ENCODE measurements around the gene RALGAPA2. TPM values are rescaled to one million over a fixed set of nuclear protein-coding genes. Genes with fewer than 3 reads are reported as not detected.

Gene RALGAPA2
- polyA plus RNA-seq, 2 of the 4 experiments (the other 2 are of a cell fraction), result 4.0 to 4.7 TPM

- FAIRE-seq (no peak), ATAC-seq (no peak), DNase-seq (ENCODE audit: low read depth in 1 of 2, low spot score in 1 of 2) (no peak)
- no peak for TF ChIP-seq POLR2A (IDR thresholded peaks at IDR 0.05; ENCODE audit: low read length)
- TF ChIP-seq MAZ (IDR thresholded peaks at IDR 0.05; ENCODE audit: borderline replicate concordance, low read depth, low read length), result no peak
- TF ChIP-seq CEBPB (IDR thresholded peaks at IDR 0.05), result no peak
- TF ChIP-seq, protein P1, sequence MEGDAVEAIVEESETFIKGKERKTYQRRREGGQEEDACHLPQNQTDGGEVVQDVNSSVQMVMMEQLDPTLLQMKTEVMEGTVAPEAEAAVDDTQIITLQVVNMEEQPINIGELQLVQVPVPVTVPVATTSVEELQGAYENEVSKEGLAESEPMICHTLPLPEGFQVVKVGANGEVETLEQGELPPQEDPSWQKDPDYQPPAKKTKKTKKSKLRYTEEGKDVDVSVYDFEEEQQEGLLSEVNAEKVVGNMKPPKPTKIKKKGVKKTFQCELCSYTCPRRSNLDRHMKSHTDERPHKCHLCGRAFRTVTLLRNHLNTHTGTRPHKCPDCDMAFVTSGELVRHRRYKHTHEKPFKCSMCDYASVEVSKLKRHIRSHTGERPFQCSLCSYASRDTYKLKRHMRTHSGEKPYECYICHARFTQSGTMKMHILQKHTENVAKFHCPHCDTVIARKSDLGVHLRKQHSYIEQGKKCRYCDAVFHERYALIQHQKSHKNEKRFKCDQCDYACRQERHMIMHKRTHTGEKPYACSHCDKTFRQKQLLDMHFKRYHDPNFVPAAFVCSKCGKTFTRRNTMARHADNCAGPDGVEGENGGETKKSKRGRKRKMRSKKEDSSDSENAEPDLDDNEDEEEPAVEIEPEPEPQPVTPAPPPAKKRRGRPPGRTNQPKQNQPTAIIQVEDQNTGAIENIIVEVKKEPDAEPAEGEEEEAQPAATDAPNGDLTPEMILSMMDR (IDR thresholded peaks at IDR 0.05), result no peak
- no peak for TF ChIP-seq HEYL (CRISPR knock-in tag; IDR thresholded peaks at IDR 0.05)
- TF ChIP-seq HOXB13 (CRISPR knock-in tag; IDR thresholded peaks at IDR 0.05; ENCODE audit: low read depth), result no peak
- no peak for TF ChIP-seq NR3C1 (IDR thresholded peaks at IDR 0.05)
- TF ChIP-seq SMC3 (IDR thresholded peaks at IDR 0.05), result no peak
- no peak for TF ChIP-seq FOSB (CRISPR knock-in tag; IDR thresholded peaks at IDR 0.05)
- TF ChIP-seq FOXS1 (CRISPR knock-in tag; IDR thresholded peaks at IDR 0.05), result no peak
- TF ChIP-seq PHF8 (IDR thresholded peaks at IDR 0.05; ENCODE audit: borderline replicate concordance, low read depth), result no peak
- TF ChIP-seq ELK1 (IDR thresholded peaks at IDR 0.05; ENCODE audit: low read depth, low read length), result no peak
- TF ChIP-seq TFCP2L1 (CRISPR knock-in tag; IDR thresholded peaks at IDR 0.05), result no peak
- 88% methylated on average over 5 of the region's 5 CpGs for WGBS (ENCODE audit: missing lambda C conversion rate)
- H3K4me3 ChIP-seq, result no peak overlapping the region
- no peak overlapping the region for H3K4me2 ChIP-seq
- ChIA-PET CTCF (no interaction called here), POLR2A (no interaction called here)
- no peaks in the 10 kb centered on the region for H3K9me3 ChIP-seq
- no peak overlapping the region for H3K27ac ChIP-seq
- peaks cover 10% of the 10 kb centered on the region; the same call in 2 of the 3 replicates for H3K4me1 ChIP-seq
Observed at GRCh38 chr20:20477444-20478041, 234.9 kb downstream of the RALGAPA2 start.

- Histone ChIP-seq H3K4me1 (peaks cover 4% of the 10 kb centered on the region; the same call in 1 of the 3 replicates), H3K4me2 (no peak overlapping the region), H3K9me3 (no peaks in the 10 kb centered on the region), H3K4me3 (no peak overlapping the region), H3K27ac (no peak overlapping the region)
- CTCF ChIA-PET, result no interaction called here
- POLR2A ChIA-PET, result no interaction called here
- ATAC-seq, result no peak
- no peak for FAIRE-seq
- TF ChIP-seq HOXB13 (CRISPR knock-in tag; IDR thresholded peaks at IDR 0.05; ENCODE audit: low read depth) (no peak), KDM1A (IDR thresholded peaks at IDR 0.05; ENCODE audit: low read depth) (no peak), ZNF302 (CRISPR knock-in tag; IDR thresholded peaks at IDR 0.05) (no peak), ZC3H11A (IDR thresholded peaks at IDR 0.05) (peak; percentile 83)
- 46% methylated on average over 2 of the region's 2 CpGs for WGBS (ENCODE audit: missing lambda C conversion rate)
- no peak for DNase-seq (ENCODE audit: low read depth in 1 of 2, low spot score in 1 of 2)
Observed at GRCh38 chr20:20476504-20476903, 235.9 kb downstream of the RALGAPA2 start.

DNA sequence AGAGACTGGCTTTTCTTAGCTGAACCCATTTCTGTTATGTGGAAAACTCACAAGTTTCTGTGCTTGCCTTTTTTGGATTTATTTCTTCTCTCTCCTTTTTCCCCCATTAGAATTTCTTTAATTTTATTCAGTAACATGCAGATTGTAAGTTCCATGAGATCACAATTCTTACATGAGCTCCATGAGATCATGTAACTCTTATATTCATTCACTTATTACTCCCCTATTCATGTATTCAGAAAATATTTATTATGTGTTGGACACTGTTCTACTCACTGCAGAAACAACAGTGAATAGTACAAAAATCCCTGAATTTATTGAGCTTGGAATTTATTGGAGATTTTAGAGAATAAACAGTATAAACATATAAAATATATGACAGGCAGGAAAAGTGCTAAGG, 238.8 kb downstream of the RALGAPA2 start:
- ATAC-seq, result no peak
- H3K4me3 ChIP-seq, result no peak overlapping the region
- FAIRE-seq, result no peak
- no peaks in the 10 kb centered on the region for H3K9me3 ChIP-seq
- H3K4me2 ChIP-seq, result no peak overlapping the region
- ChIA-PET CTCF (interaction anchor here (1.2 to 1.8 kb wide), 3 partner anchors 9 to 24 kb away, joined by 3 to 4 read pairs (median 4); no protein-coding TSS in a partner anchor), POLR2A (no interaction called here)
- H3K4me1 ChIP-seq, result no peaks in the 10 kb centered on the region
- no peak overlapping the region for H3K27ac ChIP-seq
- DNase-seq (ENCODE audit: low read depth in 1 of 2, low spot score in 1 of 2), result no peak
- TF ChIP-seq KDM5A (IDR thresholded peaks at IDR 0.05) (no peak), ZSCAN20 (CRISPR knock-in tag; IDR thresholded peaks at IDR 0.05) (no peak), MAFK (IDR thresholded peaks at IDR 0.05; ENCODE audit: partially characterized antibody) (no peak), HEYL (CRISPR knock-in tag; IDR thresholded peaks at IDR 0.05) (no peak), CBX8 (IDR thresholded peaks at IDR 0.05) (no peak), TFCP2L1 (CRISPR knock-in tag; IDR thresholded peaks at IDR 0.05) (no peak), KDM1A (IDR thresholded peaks at IDR 0.05; ENCODE audit: low read depth) (no peak), RARB (CRISPR knock-in tag; IDR thresholded peaks at IDR 0.05) (no peak), RFX5 (IDR thresholded peaks at IDR 0.05) (no peak), PHF8 (IDR thresholded peaks at IDR 0.05; ENCODE audit: borderline replicate concordance, low read depth) (no peak), ZC3H11A (IDR thresholded peaks at IDR 0.05) (no peak), HOXB13 (CRISPR knock-in tag; IDR thresholded peaks at IDR 0.05; ENCODE audit: low read depth) (no peak)
- TF ChIP-seq, protein P2, sequence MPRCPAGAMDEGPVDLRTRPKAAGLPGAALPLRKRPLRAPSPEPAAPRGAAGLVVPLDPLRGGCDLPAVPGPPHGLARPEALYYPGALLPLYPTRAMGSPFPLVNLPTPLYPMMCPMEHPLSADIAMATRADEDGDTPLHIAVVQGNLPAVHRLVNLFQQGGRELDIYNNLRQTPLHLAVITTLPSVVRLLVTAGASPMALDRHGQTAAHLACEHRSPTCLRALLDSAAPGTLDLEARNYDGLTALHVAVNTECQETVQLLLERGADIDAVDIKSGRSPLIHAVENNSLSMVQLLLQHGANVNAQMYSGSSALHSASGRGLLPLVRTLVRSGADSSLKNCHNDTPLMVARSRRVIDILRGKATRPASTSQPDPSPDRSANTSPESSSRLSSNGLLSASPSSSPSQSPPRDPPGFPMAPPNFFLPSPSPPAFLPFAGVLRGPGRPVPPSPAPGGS (IDR thresholded peaks at IDR 0.05), result no peak
- TF ChIP-seq, protein P1 (IDR thresholded peaks at IDR 0.05), result no peak
- TF ChIP-seq, protein P3, sequence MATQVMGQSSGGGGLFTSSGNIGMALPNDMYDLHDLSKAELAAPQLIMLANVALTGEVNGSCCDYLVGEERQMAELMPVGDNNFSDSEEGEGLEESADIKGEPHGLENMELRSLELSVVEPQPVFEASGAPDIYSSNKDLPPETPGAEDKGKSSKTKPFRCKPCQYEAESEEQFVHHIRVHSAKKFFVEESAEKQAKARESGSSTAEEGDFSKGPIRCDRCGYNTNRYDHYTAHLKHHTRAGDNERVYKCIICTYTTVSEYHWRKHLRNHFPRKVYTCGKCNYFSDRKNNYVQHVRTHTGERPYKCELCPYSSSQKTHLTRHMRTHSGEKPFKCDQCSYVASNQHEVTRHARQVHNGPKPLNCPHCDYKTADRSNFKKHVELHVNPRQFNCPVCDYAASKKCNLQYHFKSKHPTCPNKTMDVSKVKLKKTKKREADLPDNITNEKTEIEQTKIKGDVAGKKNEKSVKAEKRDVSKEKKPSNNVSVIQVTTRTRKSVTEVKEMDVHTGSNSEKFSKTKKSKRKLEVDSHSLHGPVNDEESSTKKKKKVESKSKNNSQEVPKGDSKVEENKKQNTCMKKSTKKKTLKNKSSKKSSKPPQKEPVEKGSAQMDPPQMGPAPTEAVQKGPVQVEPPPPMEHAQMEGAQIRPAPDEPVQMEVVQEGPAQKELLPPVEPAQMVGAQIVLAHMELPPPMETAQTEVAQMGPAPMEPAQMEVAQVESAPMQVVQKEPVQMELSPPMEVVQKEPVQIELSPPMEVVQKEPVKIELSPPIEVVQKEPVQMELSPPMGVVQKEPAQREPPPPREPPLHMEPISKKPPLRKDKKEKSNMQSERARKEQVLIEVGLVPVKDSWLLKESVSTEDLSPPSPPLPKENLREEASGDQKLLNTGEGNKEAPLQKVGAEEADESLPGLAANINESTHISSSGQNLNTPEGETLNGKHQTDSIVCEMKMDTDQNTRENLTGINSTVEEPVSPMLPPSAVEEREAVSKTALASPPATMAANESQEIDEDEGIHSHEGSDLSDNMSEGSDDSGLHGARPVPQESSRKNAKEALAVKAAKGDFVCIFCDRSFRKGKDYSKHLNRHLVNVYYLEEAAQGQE (IDR thresholded peaks at IDR 0.05), result no peak
